Calu3 (cell line): ENCODE results near the gene VARS1. TPM values are rescaled to one million over a fixed set of nuclear protein-coding genes. Genes with fewer than 3 reads are reported as not detected.
"Not testable (repeated sequence)": the region's sequence is repeated elsewhere in the genome, so short reads cannot be mapped to it uniquely, and the experiment has no call there.

Experiments
- BruUV-seq: library from RNA; stranded (reverse); fragments of 400-500 nt; replicated peaks from 2 replicates; lab custom pipeline; 2021; lab: Mats Ljungman, UMichigan
- CTCF ChIA-PET: fragments of 300-600 bp; sonication (Branson Sonifier 250); formaldehyde crosslinking; loops from one replicate; lab custom pipeline; 2022; ENCODE audit warnings: antibody characterized with exemption; lab: Charles Lee
- DNase-seq: peaks from one replicate; pipeline ENCODE4 v3.0.0; 2022
- H3K27ac Mint-ChIP-seq: one replicate; pipeline ENCODE4 v1.8.0; 2022; ENCODE audit warnings: mixed read lengths; ENCODE audit not compliant: unreplicated experiment
- H3K27me3 Mint-ChIP-seq: one replicate; pipeline ENCODE4 v1.8.0; 2022; ENCODE audit warnings: mixed read lengths; ENCODE audit not compliant: unreplicated experiment
- H3K36me3 Mint-ChIP-seq: one replicate; pipeline ENCODE4 v1.8.0; 2022; ENCODE audit warnings: mild to moderate bottlenecking, moderate library complexity, mixed read lengths; ENCODE audit not compliant: insufficient read depth, unreplicated experiment
- H3K4me1 Mint-ChIP-seq: one replicate; pipeline ENCODE4 v1.8.0; 2022; ENCODE audit warnings: mild to moderate bottlenecking, low read depth, mixed read lengths; ENCODE audit not compliant: unreplicated experiment
- H3K4me3 Mint-ChIP-seq: one replicate; pipeline ENCODE4 v1.8.0; 2022; ENCODE audit warnings: mild to moderate bottlenecking, low read depth, moderate library complexity, mixed read lengths; ENCODE audit not compliant: unreplicated experiment
- H3K9me3 Mint-ChIP-seq: one replicate; pipeline ENCODE4 v1.8.0; 2022; ENCODE audit warnings: low read depth, mixed read lengths; ENCODE audit not compliant: unreplicated experiment
- intact Hi-C: fragments of 100-400 bp; cut with micrococcal nuclease; formaldehyde crosslinking; loops from one replicate; pipeline ENCODE4 v1.10.0; 2022; ENCODE audit not compliant: unreplicated experiment
- total RNA-seq: library from RNA; stranded (reverse); gene quantifications from 2 replicates; pipeline ENCODE4 v1.2.3, GENCODE V29; 2022
- TF ChIP-seq, protein P1 (sequence below): fragments of 200-600 bp; IDR thresholded peaks from one replicate; pipeline ENCODE4 v1.8.0; 2022; ENCODE audit warnings: antibody characterized with exemption; ENCODE audit not compliant: unreplicated experiment

VARS1 gene
- total RNA-seq, 1 experiment from 2014 or later = 316 TPM

DNA sequence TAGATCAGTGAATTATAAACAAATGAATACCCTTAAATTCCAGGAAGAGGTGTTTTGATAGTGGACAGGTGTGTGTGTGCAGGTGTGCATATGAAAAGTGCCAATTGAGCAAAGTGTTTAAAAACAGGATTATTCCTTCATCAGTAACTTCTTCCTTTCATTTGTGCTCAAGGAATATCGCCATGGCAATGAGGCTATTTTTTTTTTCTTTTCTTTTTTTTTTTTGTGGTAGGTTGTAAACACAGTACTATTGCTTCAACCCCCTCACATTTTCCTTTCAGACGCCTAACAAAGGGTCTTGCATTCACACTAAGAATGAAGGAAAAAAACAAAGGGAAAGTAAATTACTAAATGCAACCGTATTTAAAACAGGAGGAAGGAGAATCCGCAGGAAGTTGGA, 30.0 kb upstream of the VARS1 start:
- Mint-ChIP-seq H3K27me3 (peaks cover 13% of the 10 kb centered on the region), H3K27ac (peak overlapping the region; percentile 100), H3K4me1 (peaks cover 60% of the 10 kb centered on the region), H3K36me3 (peaks cover 77% of the 10 kb centered on the region), H3K9me3 (no peaks in the 10 kb centered on the region), H3K4me3 (peak overlapping the region; percentile 80)
- CTCF ChIA-PET = interaction anchor here (1.0 to 2.5 kb wide), 6 partner anchors 10 to 52 kb away, joined by 3 to 16 read pairs (median 6); partner anchors contain the start of genes HSPA1A, HSPA1L, LSM2 and VARS1
- TF ChIP-seq, protein P1, sequence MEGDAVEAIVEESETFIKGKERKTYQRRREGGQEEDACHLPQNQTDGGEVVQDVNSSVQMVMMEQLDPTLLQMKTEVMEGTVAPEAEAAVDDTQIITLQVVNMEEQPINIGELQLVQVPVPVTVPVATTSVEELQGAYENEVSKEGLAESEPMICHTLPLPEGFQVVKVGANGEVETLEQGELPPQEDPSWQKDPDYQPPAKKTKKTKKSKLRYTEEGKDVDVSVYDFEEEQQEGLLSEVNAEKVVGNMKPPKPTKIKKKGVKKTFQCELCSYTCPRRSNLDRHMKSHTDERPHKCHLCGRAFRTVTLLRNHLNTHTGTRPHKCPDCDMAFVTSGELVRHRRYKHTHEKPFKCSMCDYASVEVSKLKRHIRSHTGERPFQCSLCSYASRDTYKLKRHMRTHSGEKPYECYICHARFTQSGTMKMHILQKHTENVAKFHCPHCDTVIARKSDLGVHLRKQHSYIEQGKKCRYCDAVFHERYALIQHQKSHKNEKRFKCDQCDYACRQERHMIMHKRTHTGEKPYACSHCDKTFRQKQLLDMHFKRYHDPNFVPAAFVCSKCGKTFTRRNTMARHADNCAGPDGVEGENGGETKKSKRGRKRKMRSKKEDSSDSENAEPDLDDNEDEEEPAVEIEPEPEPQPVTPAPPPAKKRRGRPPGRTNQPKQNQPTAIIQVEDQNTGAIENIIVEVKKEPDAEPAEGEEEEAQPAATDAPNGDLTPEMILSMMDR = no peak
- DNase-seq = no peak
- intact Hi-C loops = no loop called here
- BruUV-seq = no TSS peak

DNA sequence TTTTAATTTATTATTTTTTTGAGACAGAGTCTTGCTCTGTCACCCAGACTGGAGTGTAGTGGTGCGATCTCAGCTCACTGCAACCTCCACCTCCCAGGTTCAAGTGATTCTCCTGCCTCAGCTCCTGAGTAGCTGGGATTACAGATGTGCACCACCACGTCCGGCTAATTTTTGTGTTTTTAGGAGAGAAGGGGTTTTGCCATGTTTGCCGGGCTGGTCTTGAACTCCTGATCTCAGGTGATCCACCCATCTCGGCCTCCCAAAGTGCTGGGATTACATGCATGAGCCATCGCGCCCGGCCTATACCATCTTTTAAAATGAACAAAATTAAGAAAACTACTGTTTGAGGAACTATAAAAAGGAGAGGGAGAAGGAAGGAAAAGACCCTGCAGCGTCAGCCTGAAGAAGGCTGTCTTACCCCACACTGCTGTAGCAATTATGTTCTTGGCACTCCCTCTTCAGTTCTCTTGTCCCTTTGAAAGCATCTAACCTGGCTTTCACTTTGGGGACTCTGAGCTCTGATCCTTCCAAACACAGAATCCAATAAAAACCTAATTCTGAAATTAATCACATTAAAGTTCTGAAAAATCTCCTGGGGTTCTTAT, 28.1 kb upstream of the VARS1 start:
- H3K9me3 Mint-ChIP-seq, DNase-seq, BruUV-seq: not testable (repeated sequence)
- CTCF ChIA-PET = interaction anchor here (0.6 to 2.9 kb wide), 8 partner anchors 17 to 172 kb away, joined by 3 to 13 read pairs (median 4); partner anchors contain the start of genes CLIC1, LSM2 and VWA7
- Mint-ChIP-seq H3K27ac (peak overlapping the region; percentile 95), H3K4me3 (peak overlapping the region; percentile 89), H3K4me1 (peaks cover 70% of the 10 kb centered on the region), H3K36me3 (peaks cover 84% of the 10 kb centered on the region), H3K27me3 (peaks cover 13% of the 10 kb centered on the region)
- intact Hi-C loops = loop anchor here (5.0 kb wide), 1 partner anchor 46 kb away; the partner anchor contains the start of gene VWA7

DNA sequence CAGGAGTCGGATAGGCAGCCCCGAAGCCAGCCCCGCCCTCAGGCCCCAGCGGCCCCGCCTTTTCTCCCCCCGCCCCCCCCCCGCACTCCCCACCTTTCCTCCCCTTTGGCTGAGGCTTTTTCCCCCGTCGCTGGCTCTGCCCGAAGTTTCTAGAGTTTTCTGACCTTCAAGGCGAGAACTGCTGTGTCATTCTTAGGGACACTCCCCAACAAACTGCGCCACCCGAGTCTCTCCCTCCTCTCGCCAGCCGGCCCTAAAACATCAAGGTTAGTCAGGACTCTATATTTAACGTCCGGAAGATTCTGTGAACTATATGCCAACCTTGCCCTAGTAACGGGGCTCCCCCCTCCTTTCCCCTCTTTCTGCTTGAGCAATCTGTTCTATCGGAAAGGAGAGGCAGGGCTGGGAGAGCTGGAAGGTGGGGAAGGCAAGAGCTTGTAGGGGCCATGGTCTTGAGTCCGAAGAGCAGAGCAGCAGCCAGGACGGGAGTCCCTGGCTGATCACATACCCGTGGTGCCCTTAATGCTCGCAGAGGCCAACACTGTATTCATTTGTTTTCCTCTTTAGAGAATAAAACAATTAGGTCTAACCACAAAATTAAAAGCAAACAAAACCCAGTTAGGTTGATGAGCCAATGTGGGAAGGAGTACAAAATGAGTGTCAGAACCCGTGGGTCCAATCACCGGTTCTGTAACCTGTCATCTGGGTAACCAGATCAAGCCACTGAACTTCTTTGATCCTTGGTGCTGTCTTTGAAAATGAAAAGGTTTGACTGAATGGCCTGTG, 26.7 kb upstream of the VARS1 start:
- CTCF ChIA-PET = interaction anchor here (0.5 to 2.9 kb wide), 14 partner anchors 8 to 152 kb away, joined by 3 to 13 read pairs (median 5); partner anchors contain the start of genes ABHD16A, LSM2, LY6G5B and VARS1
- TF ChIP-seq, protein P1 = no peak
- Mint-ChIP-seq H3K4me1 (peaks cover 64% of the 10 kb centered on the region), H3K27ac (peak overlapping the region; percentile 95), H3K27me3 (peaks cover 5% of the 10 kb centered on the region), H3K9me3 (no peaks in the 10 kb centered on the region), H3K4me3 (peak overlapping the region; percentile 89), H3K36me3 (peaks cover 90% of the 10 kb centered on the region)
- TSS peak; percentile 20 for BruUV-seq
- DNase-seq = peak; percentile 93
- intact Hi-C loops = loop anchor here (5.0 kb wide), 1 partner anchor 45 kb away; the partner anchor contains the start of gene VWA7

DNA sequence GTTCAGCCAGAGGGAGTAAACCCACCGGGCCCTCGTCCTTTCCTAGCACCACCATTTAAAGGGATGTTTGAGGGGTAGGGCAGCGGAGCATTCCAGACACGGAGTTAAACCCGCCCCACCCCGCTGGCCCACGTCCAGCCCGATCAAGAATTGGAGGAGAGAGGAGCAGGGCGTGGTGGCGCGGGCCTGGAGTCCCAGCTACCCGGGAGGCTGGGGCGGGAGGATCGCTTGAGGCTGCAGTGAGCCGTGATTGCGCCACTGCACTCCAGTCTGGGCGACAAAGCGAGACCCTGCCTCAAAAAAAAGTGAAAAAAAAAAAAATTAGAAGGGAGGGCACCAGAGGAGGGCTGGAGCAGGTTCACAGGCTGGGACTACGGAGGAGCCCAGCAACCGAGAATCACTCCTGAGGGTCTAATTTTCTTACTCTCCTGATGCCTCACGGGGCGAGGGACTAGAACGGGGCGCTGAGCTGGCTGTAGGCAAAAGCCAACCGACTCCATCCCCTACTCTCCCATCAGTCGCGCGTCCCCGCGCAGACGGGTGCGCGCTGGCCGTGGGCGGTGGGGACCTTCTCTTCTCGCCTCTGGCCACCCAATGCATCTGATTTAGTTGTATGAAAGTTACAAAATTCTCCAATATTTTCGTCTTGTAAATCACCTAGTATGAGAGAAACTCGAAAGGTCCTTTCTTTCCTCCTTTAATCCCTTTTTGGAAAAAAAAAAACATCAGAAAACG, 25.9 kb upstream of the VARS1 start:
- CTCF ChIA-PET = interaction anchor here (0.6 to 2.9 kb wide), 9 partner anchors 8 to 175 kb away, joined by 3 to 13 read pairs (median 7); partner anchors contain the start of genes ABHD16A, LSM2, VARS1 and VWA7
- Mint-ChIP-seq H3K9me3 (no peaks in the 10 kb centered on the region), H3K27me3 (no peaks in the 10 kb centered on the region), H3K4me1 (peaks cover 58% of the 10 kb centered on the region), H3K36me3 (peaks cover 84% of the 10 kb centered on the region), H3K27ac (peak overlapping the region; percentile 95), H3K4me3 (peak overlapping the region; percentile 89)
- no TSS peak for BruUV-seq
- DNase-seq = peak; percentile 94
- TF ChIP-seq, protein P1 = no peak
- intact Hi-C loops = loop anchor here (2.0 to 5.0 kb wide), 3 partner anchors 13 to 44 kb away; partner anchors contain the start of genes VARS1 and VWA7

DNA sequence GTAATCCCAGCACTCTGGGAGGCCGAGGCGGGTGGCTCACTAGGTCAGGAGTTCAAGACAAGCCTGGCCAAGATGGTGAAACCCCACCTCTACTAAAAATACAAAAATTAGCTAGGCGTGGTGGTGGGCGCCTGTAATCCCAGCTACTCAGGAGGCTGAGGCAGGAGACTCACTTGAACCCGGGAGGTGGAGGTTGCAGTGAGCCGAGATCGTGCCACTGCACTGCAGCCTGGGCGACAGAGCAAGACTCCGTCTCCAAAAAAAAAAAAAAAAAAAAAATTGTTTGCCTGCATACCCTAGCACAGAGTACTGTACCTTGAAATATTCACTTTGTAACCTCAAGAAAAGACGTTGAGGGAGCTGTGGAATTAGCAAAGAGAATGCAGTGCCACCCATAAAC, 24.8 kb upstream of the VARS1 start:
- not testable (repeated sequence) for DNase-seq, BruUV-seq

More for the DNA sequence above, 24.8 kb upstream of the VARS1 start:
- Mint-ChIP-seq H3K27ac (peak overlapping the region; percentile 95), H3K4me1 (peaks cover 51% of the 10 kb centered on the region), H3K36me3 (peaks cover 78% of the 10 kb centered on the region), H3K4me3 (peak overlapping the region; percentile 89)
- intact Hi-C loops = loop anchor here (2.0 to 5.0 kb wide), 3 partner anchors 14 to 43 kb away; partner anchors contain the start of genes VARS1 and VWA7
- not testable (repeated sequence) for H3K9me3 Mint-ChIP-seq, H3K27me3 Mint-ChIP-seq
- CTCF ChIA-PET = interaction anchor here (1.0 kb wide), 1 partner anchor 29 kb away, joined by 3 read pairs; no protein-coding TSS in a partner anchor
